HG03469 (cell line): ENCODE measurements around the gene CYP3A4.
"Not testable (repeated sequence)": the region's sequence is repeated elsewhere in the genome, so short reads cannot be mapped to it uniquely, and the experiment has no call there.

Source experiments
- ATAC-seq: cut with Tn5 transposase; IDR thresholded peaks from one replicate; pipeline ENCODE4 v1.9.1; 2021; ENCODE audit warnings: mild to moderate bottlenecking, moderate library complexity, moderate number of reproducible peaks; ENCODE audit not compliant: unreplicated experiment

CYP3A4 gene

GRCh38 chr7:99784007-99784406 lies at the start of gene CYP3A4:
CYP3A4 (minus strand) TSS chr7:99784184; CDS start chr7:99784081, 103 bp downstream.
- no peak for ATAC-seq

DNA sequence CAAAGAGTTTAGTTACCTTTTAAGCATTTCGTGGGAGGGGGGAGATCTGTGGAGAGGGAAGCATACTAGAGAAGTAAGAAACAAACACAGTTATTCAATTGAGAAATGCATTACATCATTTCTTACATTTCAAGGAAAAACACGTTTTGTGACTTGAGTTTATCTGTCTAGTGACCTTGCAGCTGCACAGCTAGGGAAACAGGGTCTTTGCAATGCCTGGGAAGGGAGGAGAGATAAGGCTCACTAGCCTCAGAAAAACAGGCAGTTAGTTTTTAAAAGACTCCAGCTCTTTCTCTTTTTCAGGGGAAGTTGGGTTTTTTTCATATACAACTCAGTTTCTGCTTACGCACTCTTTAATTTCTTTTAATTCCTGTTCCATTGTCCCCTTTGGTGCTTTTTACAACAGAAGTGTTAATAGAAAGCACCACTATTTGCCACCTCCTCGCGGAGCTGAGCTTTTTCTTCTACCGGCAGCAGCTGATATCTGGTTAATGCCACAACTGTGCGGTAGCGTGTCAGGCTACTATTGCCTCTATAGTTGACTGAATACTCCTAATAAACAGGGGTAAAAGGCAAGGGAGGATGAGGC lies 49.4 kb upstream of the CYP3A4 start:
- ATAC-seq = no peak

DNA sequence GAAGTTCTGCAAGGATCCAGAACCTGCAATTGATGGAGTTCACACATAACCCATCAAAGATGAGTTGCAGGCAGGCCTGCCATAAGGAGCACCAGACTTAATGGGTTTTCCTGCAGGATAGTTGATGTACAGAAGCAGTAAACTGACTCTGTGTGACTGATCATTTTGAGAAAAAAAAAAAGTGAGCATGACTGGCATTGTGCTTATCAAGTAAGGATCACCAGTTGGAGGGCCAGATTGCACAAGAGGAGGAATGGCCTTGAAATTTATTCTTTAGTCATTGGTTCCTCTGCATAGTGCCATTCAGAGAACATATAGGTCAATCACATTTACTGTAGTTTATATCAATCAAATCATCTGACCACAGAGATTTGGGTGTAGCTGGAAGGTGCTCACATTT lies 47.6 kb upstream of the CYP3A4 start:
- no peak for ATAC-seq

DNA sequence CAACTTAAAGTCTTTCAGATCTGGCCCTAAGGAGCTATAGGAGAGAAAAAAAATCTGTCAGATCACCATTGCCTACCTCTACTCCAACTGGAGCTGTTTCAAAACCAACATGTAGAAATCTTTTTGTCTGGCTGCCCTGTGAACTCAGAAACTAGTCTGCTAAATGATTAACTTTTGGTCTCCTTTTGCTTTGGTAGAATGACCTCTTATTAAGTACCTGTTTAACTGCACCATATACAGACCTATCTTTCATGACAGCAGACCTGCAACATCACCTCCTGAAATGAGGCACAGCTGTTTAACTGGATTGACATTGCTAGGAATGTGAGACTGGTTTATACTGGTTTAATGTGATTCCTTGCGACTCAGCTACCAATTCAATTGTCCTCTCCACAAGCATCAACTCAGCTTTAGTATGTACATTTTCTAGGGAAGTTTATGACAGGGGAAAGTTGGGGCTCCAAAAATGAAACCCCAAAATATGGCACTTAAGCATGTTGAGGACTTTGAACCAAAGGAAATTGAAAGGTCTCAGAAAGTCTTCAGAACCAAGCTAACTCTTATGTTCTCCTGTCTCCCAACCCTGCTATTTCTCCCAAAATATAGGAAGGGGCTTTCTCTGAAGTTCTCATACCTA lies 45.7 kb upstream of the CYP3A4 start:
- ATAC-seq = no peak

- ATAC-seq = no peak
Observed at GRCh38 chr7:99828811-99829210, 44.8 kb upstream of the CYP3A4 start.

DNA sequence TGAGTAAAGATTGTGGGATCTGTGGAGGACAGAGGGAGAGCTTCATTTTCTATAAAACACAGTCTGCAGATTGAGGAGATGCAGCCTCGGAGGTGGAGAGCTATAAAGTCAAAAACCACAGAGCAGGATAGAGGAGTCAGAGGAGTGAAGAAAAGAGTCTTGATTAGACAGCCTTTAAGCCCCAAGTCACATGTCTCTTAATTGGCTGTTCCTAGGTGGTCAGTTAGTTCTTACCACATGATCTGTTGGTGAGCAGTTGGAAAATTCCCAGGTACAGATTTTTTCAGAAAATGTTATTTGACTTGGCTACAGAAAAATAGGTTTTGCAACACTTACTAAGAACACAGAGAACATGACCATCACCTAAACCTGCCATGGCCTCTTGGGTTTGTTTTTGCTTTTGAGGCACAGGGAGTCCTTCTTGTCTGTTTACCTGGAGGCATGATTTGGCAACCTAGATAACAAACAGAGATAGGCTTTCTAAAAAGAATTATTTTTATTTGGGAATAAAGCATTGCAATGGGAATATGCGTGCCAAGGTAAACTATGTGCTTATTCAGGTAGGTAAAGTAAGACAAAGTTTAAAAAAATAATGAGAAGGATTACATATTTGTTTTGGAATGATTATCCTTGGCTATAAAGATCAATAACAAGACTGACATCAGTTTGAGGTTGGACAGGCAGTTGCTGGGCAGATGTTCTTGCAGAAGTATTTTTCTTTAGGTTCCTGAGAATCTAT lies 43.2 kb upstream of the CYP3A4 start:
- no peak for ATAC-seq

DNA sequence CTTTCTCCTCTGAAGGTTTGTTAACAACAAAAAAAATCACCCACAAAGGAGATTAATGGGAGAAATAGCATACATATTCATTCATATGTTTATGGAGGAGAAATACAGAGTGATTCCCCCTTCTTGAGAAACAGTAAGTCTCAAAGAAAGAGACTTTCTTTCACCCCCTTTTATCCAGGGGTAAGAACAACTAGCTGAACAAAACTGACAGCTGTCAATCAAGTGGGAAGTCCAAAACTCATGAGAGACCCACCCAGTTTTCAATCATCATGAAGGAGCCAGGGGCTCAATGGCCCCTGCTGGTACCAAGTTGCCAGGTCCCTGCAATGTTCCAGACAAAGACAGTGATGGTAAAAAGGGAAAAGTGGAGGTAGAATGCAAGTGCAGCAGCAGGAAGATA lies 41.9 kb upstream of the CYP3A4 start:
- no peak for ATAC-seq

DNA sequence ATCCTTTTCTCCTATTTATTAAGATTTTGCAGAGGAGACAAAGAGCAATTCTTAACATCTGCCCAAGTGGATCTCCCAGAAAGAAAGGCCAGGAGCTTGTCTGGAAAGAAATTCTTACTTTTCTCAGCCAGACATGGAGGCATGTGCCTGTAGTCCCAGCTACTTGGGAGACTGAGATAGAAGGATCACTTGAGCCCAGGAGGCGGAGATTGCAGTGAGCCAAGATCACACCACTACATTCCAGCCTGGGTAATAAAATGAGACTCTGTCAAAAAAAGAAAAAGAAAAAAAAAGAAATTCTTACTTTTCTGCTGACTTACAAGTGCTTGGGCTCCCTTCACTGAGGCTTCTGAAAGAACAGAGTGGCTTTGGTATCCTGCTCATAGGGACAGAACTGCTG lies 41.5 kb upstream of the CYP3A4 start:
- no peak for ATAC-seq

GRCh38 chr7:99824091-99824490 lies 40.1 kb upstream of the CYP3A4 start:
- ATAC-seq = no peak

- no peak for ATAC-seq
Observed at GRCh38 chr7:99822731-99823718, 39.0 kb upstream of the CYP3A4 start.

- no peak for ATAC-seq
Observed at GRCh38 chr7:99820408-99821027, 36.5 kb upstream of the CYP3A4 start.

GRCh38 chr7:99808766-99809165 lies 24.8 kb upstream of the CYP3A4 start:
- ATAC-seq = no peak

- ATAC-seq = no peak
Observed at GRCh38 chr7:99806839-99807478, 23.0 kb upstream of the CYP3A4 start.

GRCh38 chr7:99805641-99806040 lies 21.7 kb upstream of the CYP3A4 start:
- ATAC-seq = no peak

- not testable (repeated sequence) for ATAC-seq
Observed at GRCh38 chr7:99803118-99803517, 19.1 kb upstream of the CYP3A4 start.

- ATAC-seq = not testable (repeated sequence)
Observed at GRCh38 chr7:99801407-99801806, 17.4 kb upstream of the CYP3A4 start.

GRCh38 chr7:99798972-99799371 lies 15.0 kb upstream of the CYP3A4 start:
- no peak for ATAC-seq

GRCh38 chr7:99795864-99796263 lies 11.9 kb upstream of the CYP3A4 start:
- not testable (repeated sequence) for ATAC-seq

DNA sequence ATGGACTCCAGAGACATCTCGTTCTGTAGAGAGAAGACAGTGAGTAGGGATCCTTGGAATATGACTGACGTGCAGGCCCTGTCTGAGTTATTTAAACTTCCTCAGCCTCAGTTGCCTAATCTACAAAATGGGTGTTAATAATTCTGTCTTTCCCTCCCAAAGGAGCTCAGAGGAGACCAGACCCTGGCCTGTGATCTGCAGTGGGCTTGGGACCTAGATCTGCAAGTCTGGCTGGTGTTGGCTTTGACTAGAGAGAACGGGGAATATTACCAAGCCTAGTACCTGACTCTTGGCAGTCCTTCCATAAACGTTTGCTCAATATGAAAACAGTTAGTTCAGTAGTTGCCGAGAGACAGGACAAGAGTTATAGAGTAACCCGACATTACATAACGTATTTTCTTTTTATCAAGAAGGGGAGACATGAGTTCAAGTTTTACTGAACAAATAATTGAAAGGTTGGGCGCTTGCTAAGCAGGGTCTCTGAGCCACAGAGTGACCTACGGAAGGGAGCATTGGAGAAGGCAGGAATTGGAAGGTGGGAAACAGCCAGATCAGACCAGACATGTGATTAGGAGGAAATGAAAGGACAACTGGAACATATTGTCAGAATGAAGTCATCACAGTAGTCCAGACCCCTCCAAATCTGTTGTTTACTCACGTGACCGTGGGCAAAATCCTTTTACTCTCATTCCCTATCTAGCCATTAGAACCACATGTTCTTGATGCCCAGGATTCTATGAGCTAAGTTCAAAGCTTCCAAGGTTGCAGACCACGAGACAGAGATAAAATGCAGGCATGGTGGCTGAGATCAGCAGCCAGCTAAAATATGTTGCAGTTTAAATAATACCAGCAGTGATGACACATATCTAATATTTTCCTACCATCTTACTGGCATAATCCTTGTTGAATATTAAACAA lies 10.9 kb upstream of the CYP3A4 start:
- no peak for ATAC-seq
